WTC11 (cell line): ENCODE data around the gene MGRN1. TPM values are rescaled to one million over a fixed set of nuclear protein-coding genes. Genes with fewer than 3 reads are reported as not detected.

ENCODE experiments used
- ATAC-seq: fragments of 200-7000 bp; cut with Tn5 transposase; 2 replicates; pipeline ENCODE4 v1.10.0; 2021; ENCODE audit warnings: mild to moderate bottlenecking, moderate library complexity
- CTCF ChIA-PET: fragments of 300-600 bp; sonication (Branson Sonifier 250); formaldehyde crosslinking; loops from one replicate; lab custom pipeline; 2021; ENCODE audit warnings: antibody characterized with exemption; lab: Charles Lee
- POLR2A ChIA-PET: fragments of 350-600 bp; sonication (Branson Sonifier 250); formaldehyde crosslinking; loops from one replicate; lab custom pipeline; 2021; ENCODE audit warnings: antibody characterized with exemption; lab: Charles Lee
- DNase-seq: peaks from one replicate; pipeline ENCODE4 v3.0.0; 2021; ENCODE audit warnings: low spot score
- H3K27ac Mint-ChIP-seq: 2 replicates; pipeline ENCODE4 v1.8.0; 2021; ENCODE audit warnings: mixed read lengths
- H3K27me3 Mint-ChIP-seq: 2 replicates; pipeline ENCODE4 v1.8.0; 2021; ENCODE audit warnings: low read depth, mild to moderate bottlenecking, moderate library complexity, mixed read lengths
- H3K36me3 Mint-ChIP-seq: 2 replicates; pipeline ENCODE4 v1.8.0; 2021; ENCODE audit warnings: mixed read lengths
- H3K4me1 Mint-ChIP-seq: 2 replicates; pipeline ENCODE4 v1.8.0; 2022; ENCODE audit warnings: mixed read lengths
- H3K4me3 Mint-ChIP-seq: 2 replicates; pipeline ENCODE4 v1.8.0; 2021; ENCODE audit warnings: mild to moderate bottlenecking, moderate library complexity, mixed read lengths
- H3K9me3 Mint-ChIP-seq: 2 replicates; pipeline ENCODE4 v1.8.0; 2021; ENCODE audit warnings: mixed read lengths
- AFF4 ChIP-seq: sonication (generic); formaldehyde crosslinking; IDR thresholded peaks from 2 replicates; pipeline ENCODE4 v1.8.1; 2023; ENCODE audit warnings: mild to moderate bottlenecking, missing genetic modification reagents, borderline replicate concordance
- CDX4 ChIP-seq: fragments of 250-450 bp; sonication (Bioruptor Pico); IDR thresholded peaks from 2 replicates; pipeline ENCODE4 v1.9.0; 2021; ENCODE audit warnings: moderate library complexity, mild to moderate bottlenecking, inconsistent platforms, borderline replicate concordance
- CREM ChIP-seq: sonication (generic); formaldehyde crosslinking; IDR thresholded peaks from 2 replicates; pipeline ENCODE4 v1.8.1; 2022; ENCODE audit warnings: mild to moderate bottlenecking, missing genetic modification reagents, moderate library complexity
- CTCF ChIP-seq: fragments of 200-600 bp; IDR thresholded peaks from 2 replicates; pipeline ENCODE4 v1.8.0; 2022; ENCODE audit warnings: antibody characterized with exemption
- ESRRA ChIP-seq: sonication (generic); formaldehyde crosslinking; IDR thresholded peaks from 2 replicates; pipeline ENCODE4 v1.8.1; 2022; ENCODE audit warnings: mild to moderate bottlenecking, missing genetic modification reagents, borderline replicate concordance
- GABPB1 ChIP-seq: sonication (generic); formaldehyde crosslinking; IDR thresholded peaks from 2 replicates; pipeline ENCODE4 v1.8.1; 2023; ENCODE audit warnings: mild to moderate bottlenecking, missing genetic modification reagents
- GTF2I ChIP-seq: fragments of 250-450 bp; sonication (Bioruptor Pico); conservative IDR thresholded peaks from 2 replicates; pipeline ENCODE4 v1.4.0; 2021; ENCODE audit warnings: mild to moderate bottlenecking
- MYBL2 ChIP-seq: sonication (generic); formaldehyde crosslinking; IDR thresholded peaks from 2 replicates; pipeline ENCODE4 v1.8.1; 2023; ENCODE audit warnings: mild to moderate bottlenecking, moderate library complexity, missing genetic modification reagents
- NR2C2 ChIP-seq: sonication (generic); formaldehyde crosslinking; IDR thresholded peaks from 2 replicates; pipeline ENCODE4 v1.8.0; 2022; ENCODE audit warnings: mild to moderate bottlenecking, missing genetic modification reagents
- NR3C1 ChIP-seq: sonication (generic); formaldehyde crosslinking; conservative IDR thresholded peaks from 2 replicates; pipeline ENCODE4 v1.8.1; 2023; ENCODE audit warnings: low read depth, mild to moderate bottlenecking, missing genetic modification reagents
- TEAD1 ChIP-seq: sonication (generic); formaldehyde crosslinking; IDR thresholded peaks from 2 replicates; pipeline ENCODE4 v1.8.0; 2022; ENCODE audit warnings: mild to moderate bottlenecking, missing genetic modification reagents
- ZNF263 ChIP-seq: sonication (generic); formaldehyde crosslinking; IDR thresholded peaks from 2 replicates; pipeline ENCODE4 v1.8.1; 2022; ENCODE audit warnings: low read depth, mild to moderate bottlenecking, moderate library complexity, missing genetic modification reagents
- ZNF317 ChIP-seq: sonication (generic); formaldehyde crosslinking; IDR thresholded peaks from 2 replicates; pipeline ENCODE4 v1.8.1; 2023; ENCODE audit warnings: low read depth, mild to moderate bottlenecking, moderate library complexity, missing genetic modification reagents, borderline replicate concordance
- ZNF423 ChIP-seq: fragments of 250-450 bp; sonication (Bioruptor Pico); IDR thresholded peaks from 2 replicates; pipeline ENCODE4 v2.1.2; 2022; ENCODE audit warnings: mild to moderate bottlenecking, moderate library complexity
- total RNA-seq: library from RNA; stranded (reverse); gene quantifications from 3 replicates; pipeline ENCODE4 v1.2.3, GENCODE V29; 2021
- TF ChIP-seq, protein P1 (sequence below): fragments of 250-450 bp; sonication (Bioruptor Pico); IDR thresholded peaks from 2 replicates; pipeline ENCODE4 v2.1.2; 2022; ENCODE audit warnings: mild to moderate bottlenecking, moderate library complexity
- TF ChIP-seq, protein P2 (sequence below): sonication (generic); formaldehyde crosslinking; IDR thresholded peaks from 2 replicates; pipeline ENCODE4 v1.8.1; 2022; ENCODE audit warnings: low read depth, mild to moderate bottlenecking, moderate library complexity, missing genetic modification reagents, borderline replicate concordance
- TF ChIP-seq, protein P3 (sequence below): sonication (generic); formaldehyde crosslinking; conservative IDR thresholded peaks from 2 replicates; pipeline ENCODE4 v1.8.1; 2023; ENCODE audit warnings: mild to moderate bottlenecking, low read depth, missing genetic modification reagents, moderate library complexity
- TF ChIP-seq, protein P4 (sequence below): sonication (generic); formaldehyde crosslinking; IDR thresholded peaks from 2 replicates; pipeline ENCODE4 v1.8.0; 2022; ENCODE audit warnings: mild to moderate bottlenecking, missing genetic modification reagents
- TF ChIP-seq, protein P5 (sequence below): sonication (generic); formaldehyde crosslinking; IDR thresholded peaks from 2 replicates; pipeline ENCODE4 v1.8.0; 2022; ENCODE audit warnings: mild to moderate bottlenecking, missing genetic modification reagents

The MGRN1 gene
- total RNA-seq, 1 experiment from 2014 or later: 88.8 TPM

DNA sequence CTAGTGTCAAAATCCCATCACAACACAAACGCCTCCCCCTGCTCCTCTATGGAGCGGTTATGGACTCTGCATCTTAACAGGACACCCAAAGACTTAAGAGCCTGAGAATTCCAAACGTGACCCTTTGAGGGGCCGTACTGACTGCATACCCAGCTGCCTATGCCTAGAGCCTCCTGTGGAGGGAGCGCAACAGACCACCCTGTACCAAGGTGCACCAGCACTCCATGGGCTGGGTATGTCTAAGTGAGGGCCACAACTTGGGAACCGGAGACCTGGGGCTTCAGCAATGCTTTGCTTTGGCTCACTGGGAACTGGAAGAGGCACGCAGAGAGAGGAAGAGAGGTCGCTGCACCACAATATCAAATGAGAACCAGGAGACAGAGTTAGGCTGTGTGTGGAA, 104.0 kb downstream of the MGRN1 start:
- Mint-ChIP-seq H3K4me3 (no peak overlapping the region), H3K27ac (peak overlapping the region; percentile 28), H3K36me3 (peaks cover 46% of the 10 kb centered on the region), H3K27me3 (no peaks in the 10 kb centered on the region), H3K9me3 (no peaks in the 10 kb centered on the region), H3K4me1 (peaks cover 4% of the 10 kb centered on the region)
- ChIA-PET CTCF (no interaction called here), POLR2A (no interaction called here)
- ATAC-seq (no peak), DNase-seq (no peak)
- no peak for TF ChIP-seq GABPB1 (CRISPR knock-in tag)
- no peak for TF ChIP-seq ZNF263
- TF ChIP-seq, protein P1, sequence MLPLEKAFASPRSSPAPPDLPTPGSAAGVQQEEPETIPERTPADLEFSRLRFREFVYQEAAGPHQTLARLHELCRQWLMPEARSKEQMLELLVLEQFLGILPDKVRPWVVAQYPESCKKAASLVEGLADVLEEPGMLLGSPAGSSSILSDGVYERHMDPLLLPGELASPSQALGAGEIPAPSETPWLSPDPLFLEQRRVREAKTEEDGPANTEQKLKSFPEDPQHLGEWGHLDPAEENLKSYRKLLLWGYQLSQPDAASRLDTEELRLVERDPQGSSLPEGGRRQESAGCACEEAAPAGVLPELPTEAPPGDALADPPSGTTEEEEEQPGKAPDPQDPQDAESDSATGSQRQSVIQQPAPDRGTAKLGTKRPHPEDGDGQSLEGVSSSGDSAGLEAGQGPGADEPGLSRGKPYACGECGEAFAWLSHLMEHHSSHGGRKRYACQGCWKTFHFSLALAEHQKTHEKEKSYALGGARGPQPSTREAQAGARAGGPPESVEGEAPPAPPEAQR (CRISPR knock-in tag): no peak
- no peak for TF ChIP-seq CDX4
- TF ChIP-seq CTCF: no peak
- no peak for TF ChIP-seq AFF4 (CRISPR knock-in tag)
- no peak for TF ChIP-seq TEAD1 (CRISPR knock-in tag)
- no peak for TF ChIP-seq ESRRA (CRISPR knock-in tag)
- TF ChIP-seq ZNF317: no peak
- TF ChIP-seq, protein P2, sequence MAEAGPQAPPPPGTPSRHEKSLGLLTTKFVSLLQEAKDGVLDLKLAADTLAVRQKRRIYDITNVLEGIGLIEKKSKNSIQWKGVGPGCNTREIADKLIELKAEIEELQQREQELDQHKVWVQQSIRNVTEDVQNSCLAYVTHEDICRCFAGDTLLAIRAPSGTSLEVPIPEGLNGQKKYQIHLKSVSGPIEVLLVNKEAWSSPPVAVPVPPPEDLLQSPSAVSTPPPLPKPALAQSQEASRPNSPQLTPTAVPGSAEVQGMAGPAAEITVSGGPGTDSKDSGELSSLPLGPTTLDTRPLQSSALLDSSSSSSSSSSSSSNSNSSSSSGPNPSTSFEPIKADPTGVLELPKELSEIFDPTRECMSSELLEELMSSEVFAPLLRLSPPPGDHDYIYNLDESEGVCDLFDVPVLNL: no peak
- TF ChIP-seq, protein P3, sequence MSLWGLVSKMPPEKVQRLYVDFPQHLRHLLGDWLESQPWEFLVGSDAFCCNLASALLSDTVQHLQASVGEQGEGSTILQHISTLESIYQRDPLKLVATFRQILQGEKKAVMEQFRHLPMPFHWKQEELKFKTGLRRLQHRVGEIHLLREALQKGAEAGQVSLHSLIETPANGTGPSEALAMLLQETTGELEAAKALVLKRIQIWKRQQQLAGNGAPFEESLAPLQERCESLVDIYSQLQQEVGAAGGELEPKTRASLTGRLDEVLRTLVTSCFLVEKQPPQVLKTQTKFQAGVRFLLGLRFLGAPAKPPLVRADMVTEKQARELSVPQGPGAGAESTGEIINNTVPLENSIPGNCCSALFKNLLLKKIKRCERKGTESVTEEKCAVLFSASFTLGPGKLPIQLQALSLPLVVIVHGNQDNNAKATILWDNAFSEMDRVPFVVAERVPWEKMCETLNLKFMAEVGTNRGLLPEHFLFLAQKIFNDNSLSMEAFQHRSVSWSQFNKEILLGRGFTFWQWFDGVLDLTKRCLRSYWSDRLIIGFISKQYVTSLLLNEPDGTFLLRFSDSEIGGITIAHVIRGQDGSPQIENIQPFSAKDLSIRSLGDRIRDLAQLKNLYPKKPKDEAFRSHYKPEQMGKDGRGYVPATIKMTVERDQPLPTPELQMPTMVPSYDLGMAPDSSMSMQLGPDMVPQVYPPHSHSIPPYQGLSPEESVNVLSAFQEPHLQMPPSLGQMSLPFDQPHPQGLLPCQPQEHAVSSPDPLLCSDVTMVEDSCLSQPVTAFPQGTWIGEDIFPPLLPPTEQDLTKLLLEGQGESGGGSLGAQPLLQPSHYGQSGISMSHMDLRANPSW (CRISPR knock-in tag): no peak

- Mint-ChIP-seq H3K27ac (no peak overlapping the region; the same call in 1 of the 2 replicates), H3K9me3 (no peaks in the 10 kb centered on the region), H3K36me3 (peaks cover 38% of the 10 kb centered on the region), H3K4me3 (no peak overlapping the region), H3K27me3 (no peaks in the 10 kb centered on the region), H3K4me1 (peaks cover 4% of the 10 kb centered on the region)
- ATAC-seq (no peak), DNase-seq (no peak)
- ChIA-PET POLR2A (no interaction called here), CTCF (no interaction called here)
- TF ChIP-seq NR3C1 (CRISPR knock-in tag) (no peak), MYBL2 (CRISPR knock-in tag) (no peak), CREM (CRISPR knock-in tag) (no peak), ZNF423 (CRISPR knock-in tag) (no peak), NR2C2 (CRISPR knock-in tag) (no peak), GTF2I (CRISPR knock-in tag) (no peak)
- TF ChIP-seq, protein P4, sequence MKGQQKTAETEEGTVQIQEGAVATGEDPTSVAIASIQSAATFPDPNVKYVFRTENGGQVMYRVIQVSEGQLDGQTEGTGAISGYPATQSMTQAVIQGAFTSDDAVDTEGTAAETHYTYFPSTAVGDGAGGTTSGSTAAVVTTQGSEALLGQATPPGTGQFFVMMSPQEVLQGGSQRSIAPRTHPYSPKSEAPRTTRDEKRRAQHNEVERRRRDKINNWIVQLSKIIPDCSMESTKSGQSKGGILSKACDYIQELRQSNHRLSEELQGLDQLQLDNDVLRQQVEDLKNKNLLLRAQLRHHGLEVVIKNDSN: no peak
- TF ChIP-seq, protein P5, sequence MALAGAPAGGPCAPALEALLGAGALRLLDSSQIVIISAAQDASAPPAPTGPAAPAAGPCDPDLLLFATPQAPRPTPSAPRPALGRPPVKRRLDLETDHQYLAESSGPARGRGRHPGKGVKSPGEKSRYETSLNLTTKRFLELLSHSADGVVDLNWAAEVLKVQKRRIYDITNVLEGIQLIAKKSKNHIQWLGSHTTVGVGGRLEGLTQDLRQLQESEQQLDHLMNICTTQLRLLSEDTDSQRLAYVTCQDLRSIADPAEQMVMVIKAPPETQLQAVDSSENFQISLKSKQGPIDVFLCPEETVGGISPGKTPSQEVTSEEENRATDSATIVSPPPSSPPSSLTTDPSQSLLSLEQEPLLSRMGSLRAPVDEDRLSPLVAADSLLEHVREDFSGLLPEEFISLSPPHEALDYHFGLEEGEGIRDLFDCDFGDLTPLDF: no peak
Observed at GRCh38 chr16:4729876-4730275, 105.2 kb downstream of the MGRN1 start.
